Right lobe of liver (tissue), 6 donors: ENCODE data around the gene PSMD5. TPM values are rescaled to one million over a fixed set of nuclear protein-coding genes. Genes with fewer than 3 reads are reported as not detected.

Source experiments
- ATAC-seq, 4 donors: fragments of 200-7000 bp; cut with Tn5 transposase; one replicate each; pipeline ENCODE4 v1.9.1; 2020; ENCODE audit warnings: mild to moderate bottlenecking in 4 of 4, moderate library complexity in 4 of 4
- DNase-seq, 3 donors: peaks; one replicate each; pipeline ENCODE4 v3.0.0-alpha.2; 2020
- H3K27ac ChIP-seq, 3 donors: fragments of 200-600 bp; one replicate each; pipeline ENCODE4 v1.8.0; 2022
- H3K27me3 ChIP-seq, 2 donors: fragments of 200-600 bp; one replicate each; pipeline ENCODE4 v1.8.0; 2022
- H3K36me3 ChIP-seq, 4 donors: fragments of 200-600 bp; sonication (generic) in 1 of 4; one replicate each; pipeline versions ENCODE4 v1.5.1 to v1.8.0; 2017 to 2022; ENCODE audit warnings: control low read depth in 1 of 4
- H3K4me1 ChIP-seq, 4 donors: fragments of 200-600 bp; sonication (generic) in 1 of 4; one replicate each; pipeline versions ENCODE4 v1.5.1 to v1.8.0; 2017 to 2022; ENCODE audit warnings: control low read depth in 1 of 4
- H3K4me3 ChIP-seq, 3 donors: fragments of 200-600 bp; one replicate each; pipeline ENCODE4 v1.8.0; 2022
- H3K9me3 ChIP-seq, 4 donors: fragments of 200-600 bp; sonication (generic) in 1 of 4; one replicate each; pipeline versions ENCODE4 v1.5.1 to v1.8.0; 2017 to 2022; ENCODE audit warnings: control low read depth in 1 of 4
- POLR2A ChIP-seq: fragments of 450-650 bp; IDR thresholded peaks from one replicate; pipeline ENCODE4 v1.6.1; 2017; ENCODE audit warnings: antibody characterized with exemption, mild to moderate bottlenecking
- WGBS: methylation state at CpG from one replicate; pipeline ENCODE4 v1.1.6; 2018; ENCODE audit warnings: low coverage, low lambda C conversion rate; ENCODE audit not compliant: insufficient coverage; ENCODE audit errors: missing lambda C conversion rate; 5-methylcytosine and 5-hydroxymethylcytosine counted together
- intact Hi-C, 2 donors: fragments of 100-400 bp; cut with DNase I; formaldehyde crosslinking; loops; one replicate each; pipeline versions ENCODE4 v1.11.2 to v1.14.1; 2022
- total RNA-seq, 6 experiments: library from RNA; depleted of rRNA in 2 of 6; stranded (reverse); fragments of >200 nt in 2 of 6; fragmentation: NEBNext Ultra II Directional in 3 of 6; extraction: Animal tissue kit (Norgen Biotek cat#: 25700) in 3 of 6; gene quantifications; one replicate each; pipeline versions ENCODE4 v1.1.0 to v1.2.4, GENCODE V29; 2016 to 2023
- TF ChIP-seq, protein P1 (sequence below), 4 donors: fragments of 200-600 bp in 3 of 4; fragments of 450-650 bp in 1 of 4; IDR thresholded peaks; one replicate each; pipeline versions ENCODE4 v1.5.1 to v1.8.0; 2016 to 2022; ENCODE audit warnings: antibody characterized with exemption in 4 of 4, mild to moderate bottlenecking in 2 of 4
- donor health status: DM: no; HTN: yes; CAD: no.
- donor health status: DM: no; HTN: no; CAD: no.
- donor health status: DM: no; HTN: no; CAD: no.
- donor health status: DM: no; HTN: yes; CAD: no.
- donor health status: DM: no; HTN: yes; CAD: no.

PSMD5 gene
- total RNA-seq, 6 experiments from 2014 or later = 14.1 to 29.2 (median 21.5) TPM

DNA sequence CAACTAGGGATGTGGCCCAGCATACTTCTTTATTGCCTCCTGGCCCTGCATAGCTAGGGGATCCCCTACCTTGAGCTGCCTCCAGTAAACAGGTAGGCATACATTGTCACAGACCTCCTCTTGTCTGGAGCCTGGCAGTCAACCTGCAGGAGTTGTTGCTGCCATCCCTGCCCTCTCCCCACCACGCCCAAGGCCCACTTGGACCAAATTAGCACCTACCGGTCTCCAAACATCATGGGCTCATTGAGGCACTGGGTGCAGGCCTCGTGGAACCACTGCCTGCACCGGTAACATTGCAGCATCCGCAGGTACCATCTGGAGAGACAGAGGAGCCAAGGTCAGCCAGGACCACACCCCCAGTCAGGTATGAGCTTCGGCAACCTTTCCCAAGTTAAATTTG lies 23.9 kb upstream of the PSMD5 start:
- no peak for DNase-seq
- no peaks in the 10 kb centered on the region for H3K27me3 ChIP-seq
- H3K4me1 ChIP-seq = peaks cover 0 to 5% (median 0%) of the 10 kb centered on the region in 4 donors
- H3K9me3 ChIP-seq = no peaks in the 10 kb centered on the region
- TF ChIP-seq POLR2A = no peak
- intact Hi-C loops = no loop called here
- H3K27ac ChIP-seq = no peak overlapping the region
- no peak overlapping the region for H3K4me3 ChIP-seq
- 73% methylated on average over 2 of the region's 6 CpGs for WGBS
- no peaks in the 10 kb centered on the region for H3K36me3 ChIP-seq
- no peak for ATAC-seq

DNA sequence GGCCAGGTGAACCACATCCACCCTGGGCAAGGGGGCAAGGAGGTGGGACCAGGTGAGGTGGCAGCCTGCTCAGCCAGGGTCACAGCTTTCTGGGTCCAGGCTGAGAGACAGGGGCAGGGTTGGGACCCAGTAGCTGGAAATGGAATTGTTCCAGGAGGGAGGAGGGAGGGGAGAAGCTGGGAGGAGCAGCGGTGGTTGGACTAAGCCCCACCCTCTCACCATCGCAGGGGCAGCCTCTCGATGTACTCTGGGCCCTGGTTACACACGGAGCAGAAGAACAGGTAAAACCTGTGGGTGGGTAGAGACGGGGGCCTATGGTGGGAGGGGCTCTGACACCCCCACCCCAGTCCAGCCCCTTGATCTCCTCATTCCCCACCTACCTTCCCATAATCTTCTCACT lies 23.1 kb upstream of the PSMD5 start:
- intact Hi-C loops = no loop called here
- no peaks in the 10 kb centered on the region for H3K9me3 ChIP-seq
- DNase-seq = no peak
- no peaks in the 10 kb centered on the region for H3K36me3 ChIP-seq
- TF ChIP-seq, protein P1, sequence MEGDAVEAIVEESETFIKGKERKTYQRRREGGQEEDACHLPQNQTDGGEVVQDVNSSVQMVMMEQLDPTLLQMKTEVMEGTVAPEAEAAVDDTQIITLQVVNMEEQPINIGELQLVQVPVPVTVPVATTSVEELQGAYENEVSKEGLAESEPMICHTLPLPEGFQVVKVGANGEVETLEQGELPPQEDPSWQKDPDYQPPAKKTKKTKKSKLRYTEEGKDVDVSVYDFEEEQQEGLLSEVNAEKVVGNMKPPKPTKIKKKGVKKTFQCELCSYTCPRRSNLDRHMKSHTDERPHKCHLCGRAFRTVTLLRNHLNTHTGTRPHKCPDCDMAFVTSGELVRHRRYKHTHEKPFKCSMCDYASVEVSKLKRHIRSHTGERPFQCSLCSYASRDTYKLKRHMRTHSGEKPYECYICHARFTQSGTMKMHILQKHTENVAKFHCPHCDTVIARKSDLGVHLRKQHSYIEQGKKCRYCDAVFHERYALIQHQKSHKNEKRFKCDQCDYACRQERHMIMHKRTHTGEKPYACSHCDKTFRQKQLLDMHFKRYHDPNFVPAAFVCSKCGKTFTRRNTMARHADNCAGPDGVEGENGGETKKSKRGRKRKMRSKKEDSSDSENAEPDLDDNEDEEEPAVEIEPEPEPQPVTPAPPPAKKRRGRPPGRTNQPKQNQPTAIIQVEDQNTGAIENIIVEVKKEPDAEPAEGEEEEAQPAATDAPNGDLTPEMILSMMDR (IDR thresholded peaks at IDR 0.05) = no peak
- no peak for TF ChIP-seq POLR2A
- ATAC-seq = no peak
- H3K4me3 ChIP-seq = no peak overlapping the region
- H3K27ac ChIP-seq = no peak overlapping the region
- 90% methylated on average over 2 of the region's 5 CpGs for WGBS
- H3K27me3 ChIP-seq = no peaks in the 10 kb centered on the region
- H3K4me1 ChIP-seq = peaks cover 0 to 5% (median 0%) of the 10 kb centered on the region in 4 donors

DNA sequence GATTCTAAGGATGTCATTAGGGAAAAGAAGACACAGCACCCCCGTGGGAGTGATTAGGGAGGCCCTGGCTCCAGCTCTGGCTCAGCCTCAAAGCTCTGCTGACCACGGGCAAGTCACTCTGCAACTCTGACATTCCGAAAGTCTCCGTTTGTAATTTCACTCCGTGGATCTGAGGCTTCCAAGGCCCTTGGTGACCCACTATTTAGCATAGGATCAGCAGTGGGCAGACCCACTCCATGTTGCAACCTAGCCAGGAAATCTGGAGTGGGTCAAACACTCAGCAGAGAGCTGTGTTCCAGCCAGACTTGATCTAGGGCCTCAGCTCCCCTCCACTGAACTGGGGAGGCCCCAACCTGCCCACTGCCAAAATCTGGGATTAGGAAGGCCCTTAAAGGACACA lies 22.5 kb upstream of the PSMD5 start:
- intact Hi-C loops = no loop called here
- WGBS = 76% methylated on average over 5 of the region's 5 CpGs
- no peak for DNase-seq
- ATAC-seq = no peak
- Histone ChIP-seq H3K27ac (no peak overlapping the region), H3K36me3 (no peaks in the 10 kb centered on the region), H3K4me1 (peaks cover 0 to 5% (median 0%) of the 10 kb centered on the region in 4 donors), H3K4me3 (no peak overlapping the region), H3K27me3 (no peaks in the 10 kb centered on the region), H3K9me3 (no peaks in the 10 kb centered on the region)
- no peak for TF ChIP-seq POLR2A
- TF ChIP-seq, protein P1 (IDR thresholded peaks at IDR 0.05) = no peak

DNA sequence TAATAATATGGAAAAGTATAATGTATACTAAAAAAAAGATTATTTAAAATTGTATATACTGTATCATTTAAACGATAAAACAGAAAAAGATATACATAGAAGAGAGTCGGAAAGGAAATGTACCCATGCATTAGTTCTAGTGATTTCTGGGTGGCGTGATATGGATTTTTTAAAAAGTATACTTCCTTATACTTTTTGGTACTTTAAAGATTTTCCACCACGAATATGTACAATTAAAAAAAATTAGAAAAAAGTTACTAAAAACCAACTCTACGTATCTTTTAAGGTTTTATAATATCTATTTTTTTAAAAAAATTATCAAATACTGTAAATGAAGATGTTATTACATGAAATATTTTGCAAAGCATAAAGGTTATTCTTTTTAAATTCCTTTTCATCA lies 22.0 kb upstream of the PSMD5 start:
- no peak for ATAC-seq

DNA sequence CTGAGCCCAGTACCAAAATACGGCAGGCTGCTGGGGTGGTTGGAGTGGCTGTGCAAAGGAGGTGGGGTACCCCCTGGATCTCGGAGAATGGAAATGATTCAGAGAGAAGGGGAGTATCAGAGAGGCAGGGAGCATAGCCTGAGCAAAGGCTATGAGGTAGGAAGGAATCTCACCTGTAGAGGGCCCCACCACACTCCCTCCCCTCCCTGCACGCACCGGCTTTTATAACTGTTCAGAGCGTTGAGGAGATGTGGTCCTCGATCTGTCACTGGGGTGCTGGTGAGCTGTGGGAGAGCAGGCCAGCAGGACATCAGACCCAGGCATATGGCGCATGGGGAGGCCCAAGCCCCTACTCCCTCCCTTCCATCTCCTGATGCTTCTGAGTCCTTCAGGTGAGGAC lies 21.1 kb upstream of the PSMD5 start:
- TF ChIP-seq POLR2A = no peak
- TF ChIP-seq, protein P1 (IDR thresholded peaks at IDR 0.05) = no peak
- WGBS = 100% methylated on average over 2 of the region's 7 CpGs
- ATAC-seq (no peak), DNase-seq (no peak)
- intact Hi-C loops = no loop called here
- Histone ChIP-seq H3K4me3 (no peak overlapping the region), H3K4me1 (peaks cover 0 to 5% (median 0%) of the 10 kb centered on the region in 4 donors), H3K27ac (no peak overlapping the region), H3K9me3 (no peaks in the 10 kb centered on the region), H3K27me3 (no peaks in the 10 kb centered on the region), H3K36me3 (no peaks in the 10 kb centered on the region)

More for the DNA sequence above, 22.0 kb upstream of the PSMD5 start:
- no peak for DNase-seq
- Histone ChIP-seq H3K36me3 (no peaks in the 10 kb centered on the region), H3K27ac (no peak overlapping the region), H3K4me3 (no peak overlapping the region), H3K4me1 (peaks cover 0 to 5% (median 0%) of the 10 kb centered on the region in 4 donors), H3K9me3 (no peaks in the 10 kb centered on the region), H3K27me3 (no peaks in the 10 kb centered on the region)
- WGBS = 84% methylated on average over 5 of the region's 5 CpGs
- intact Hi-C loops = no loop called here
- no peak for TF ChIP-seq POLR2A
- TF ChIP-seq, protein P1 (IDR thresholded peaks at IDR 0.05) = no peak
